H1 (cell line): ENCODE data around the gene TRAK1.

Experiments
- CEBPB ChIP-seq: IDR thresholded peaks from 2 replicates; pipeline ENCODE4 v1.6.1; 2012; ENCODE audit warnings: low read depth, low read length
- CTCF ChIP-seq, 3 experiments: IDR thresholded peaks; 1 replicate in 2 of 3; 2 replicates in 1 of 3; pipeline versions ENCODE4 v1.5.1 to v1.6.1; 2011; ENCODE audit warnings: low read length in 3 of 3, mild to moderate bottlenecking in 3 of 3, inconsistent platforms in 2 of 3, low read depth in 1 of 3, moderate library complexity in 1 of 3; ENCODE audit not compliant: insufficient read depth in 1 of 3; ENCODE audit errors: control extremely low read depth in 1 of 3
- EP300 ChIP-seq, 2 experiments: IDR thresholded peaks; 1 replicate in 1 of 2; 2 replicates in 1 of 2; pipeline ENCODE4 v1.6.1; 2011 to 2012; ENCODE audit warnings: low read depth in 2 of 2, low read length in 2 of 2, mild to moderate bottlenecking in 2 of 2, borderline replicate concordance in 1 of 2, inconsistent platforms in 1 of 2, moderate library complexity in 1 of 2
- TF ChIP-seq, protein P1 (sequence below): fragments of 300-600 bp; sonication (generic); IDR thresholded peaks from 2 replicates; pipeline ENCODE4 v1.7.1; 2012; ENCODE audit warnings: low read length, moderate library complexity, mild to moderate bottlenecking, inconsistent platforms; ENCODE audit not compliant: insufficient replicate concordance

DNA sequence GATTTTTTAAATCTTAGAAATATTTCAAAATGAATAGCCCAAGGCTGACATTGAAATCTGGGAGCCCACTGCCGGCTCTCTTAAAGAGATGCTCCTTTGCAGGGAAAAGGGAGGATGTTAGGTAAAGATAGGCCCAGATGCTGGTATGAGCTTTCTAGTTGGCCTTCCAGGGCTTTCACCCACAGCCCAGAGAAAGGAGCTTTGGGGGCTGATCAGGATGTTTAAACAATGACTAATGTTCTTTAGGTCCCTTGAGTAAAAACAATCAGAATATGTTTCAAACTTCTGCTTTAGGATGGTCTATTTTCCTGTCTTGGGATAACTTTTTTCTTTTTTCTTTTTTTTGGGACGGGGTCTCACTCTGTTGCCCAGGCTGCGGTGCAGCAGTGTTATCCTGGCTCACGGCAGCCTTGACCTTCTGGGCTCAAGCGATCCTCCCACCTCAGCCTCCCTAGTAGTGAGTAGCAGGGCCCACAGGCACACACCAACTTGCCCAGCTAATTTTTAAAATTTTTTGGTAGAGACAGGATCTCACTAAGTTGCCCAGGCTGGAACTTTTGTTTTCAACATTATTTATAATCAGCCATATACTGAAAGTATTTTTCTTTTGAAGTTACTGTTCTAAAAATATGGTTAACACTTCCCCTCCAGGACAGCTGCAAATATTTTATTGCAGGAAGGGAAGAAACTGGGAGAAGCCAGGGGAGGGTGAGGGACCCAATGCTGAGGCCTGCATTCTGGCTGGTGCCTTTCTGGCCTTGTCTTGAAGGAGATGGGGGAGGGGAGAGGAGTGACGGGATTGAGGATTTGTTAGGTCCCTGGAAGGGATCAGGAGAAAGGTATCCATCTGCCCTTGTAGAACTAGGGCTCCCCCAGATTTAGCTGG lies 70.1 kb downstream of the TRAK1 start:
- TF ChIP-seq, protein P1, sequence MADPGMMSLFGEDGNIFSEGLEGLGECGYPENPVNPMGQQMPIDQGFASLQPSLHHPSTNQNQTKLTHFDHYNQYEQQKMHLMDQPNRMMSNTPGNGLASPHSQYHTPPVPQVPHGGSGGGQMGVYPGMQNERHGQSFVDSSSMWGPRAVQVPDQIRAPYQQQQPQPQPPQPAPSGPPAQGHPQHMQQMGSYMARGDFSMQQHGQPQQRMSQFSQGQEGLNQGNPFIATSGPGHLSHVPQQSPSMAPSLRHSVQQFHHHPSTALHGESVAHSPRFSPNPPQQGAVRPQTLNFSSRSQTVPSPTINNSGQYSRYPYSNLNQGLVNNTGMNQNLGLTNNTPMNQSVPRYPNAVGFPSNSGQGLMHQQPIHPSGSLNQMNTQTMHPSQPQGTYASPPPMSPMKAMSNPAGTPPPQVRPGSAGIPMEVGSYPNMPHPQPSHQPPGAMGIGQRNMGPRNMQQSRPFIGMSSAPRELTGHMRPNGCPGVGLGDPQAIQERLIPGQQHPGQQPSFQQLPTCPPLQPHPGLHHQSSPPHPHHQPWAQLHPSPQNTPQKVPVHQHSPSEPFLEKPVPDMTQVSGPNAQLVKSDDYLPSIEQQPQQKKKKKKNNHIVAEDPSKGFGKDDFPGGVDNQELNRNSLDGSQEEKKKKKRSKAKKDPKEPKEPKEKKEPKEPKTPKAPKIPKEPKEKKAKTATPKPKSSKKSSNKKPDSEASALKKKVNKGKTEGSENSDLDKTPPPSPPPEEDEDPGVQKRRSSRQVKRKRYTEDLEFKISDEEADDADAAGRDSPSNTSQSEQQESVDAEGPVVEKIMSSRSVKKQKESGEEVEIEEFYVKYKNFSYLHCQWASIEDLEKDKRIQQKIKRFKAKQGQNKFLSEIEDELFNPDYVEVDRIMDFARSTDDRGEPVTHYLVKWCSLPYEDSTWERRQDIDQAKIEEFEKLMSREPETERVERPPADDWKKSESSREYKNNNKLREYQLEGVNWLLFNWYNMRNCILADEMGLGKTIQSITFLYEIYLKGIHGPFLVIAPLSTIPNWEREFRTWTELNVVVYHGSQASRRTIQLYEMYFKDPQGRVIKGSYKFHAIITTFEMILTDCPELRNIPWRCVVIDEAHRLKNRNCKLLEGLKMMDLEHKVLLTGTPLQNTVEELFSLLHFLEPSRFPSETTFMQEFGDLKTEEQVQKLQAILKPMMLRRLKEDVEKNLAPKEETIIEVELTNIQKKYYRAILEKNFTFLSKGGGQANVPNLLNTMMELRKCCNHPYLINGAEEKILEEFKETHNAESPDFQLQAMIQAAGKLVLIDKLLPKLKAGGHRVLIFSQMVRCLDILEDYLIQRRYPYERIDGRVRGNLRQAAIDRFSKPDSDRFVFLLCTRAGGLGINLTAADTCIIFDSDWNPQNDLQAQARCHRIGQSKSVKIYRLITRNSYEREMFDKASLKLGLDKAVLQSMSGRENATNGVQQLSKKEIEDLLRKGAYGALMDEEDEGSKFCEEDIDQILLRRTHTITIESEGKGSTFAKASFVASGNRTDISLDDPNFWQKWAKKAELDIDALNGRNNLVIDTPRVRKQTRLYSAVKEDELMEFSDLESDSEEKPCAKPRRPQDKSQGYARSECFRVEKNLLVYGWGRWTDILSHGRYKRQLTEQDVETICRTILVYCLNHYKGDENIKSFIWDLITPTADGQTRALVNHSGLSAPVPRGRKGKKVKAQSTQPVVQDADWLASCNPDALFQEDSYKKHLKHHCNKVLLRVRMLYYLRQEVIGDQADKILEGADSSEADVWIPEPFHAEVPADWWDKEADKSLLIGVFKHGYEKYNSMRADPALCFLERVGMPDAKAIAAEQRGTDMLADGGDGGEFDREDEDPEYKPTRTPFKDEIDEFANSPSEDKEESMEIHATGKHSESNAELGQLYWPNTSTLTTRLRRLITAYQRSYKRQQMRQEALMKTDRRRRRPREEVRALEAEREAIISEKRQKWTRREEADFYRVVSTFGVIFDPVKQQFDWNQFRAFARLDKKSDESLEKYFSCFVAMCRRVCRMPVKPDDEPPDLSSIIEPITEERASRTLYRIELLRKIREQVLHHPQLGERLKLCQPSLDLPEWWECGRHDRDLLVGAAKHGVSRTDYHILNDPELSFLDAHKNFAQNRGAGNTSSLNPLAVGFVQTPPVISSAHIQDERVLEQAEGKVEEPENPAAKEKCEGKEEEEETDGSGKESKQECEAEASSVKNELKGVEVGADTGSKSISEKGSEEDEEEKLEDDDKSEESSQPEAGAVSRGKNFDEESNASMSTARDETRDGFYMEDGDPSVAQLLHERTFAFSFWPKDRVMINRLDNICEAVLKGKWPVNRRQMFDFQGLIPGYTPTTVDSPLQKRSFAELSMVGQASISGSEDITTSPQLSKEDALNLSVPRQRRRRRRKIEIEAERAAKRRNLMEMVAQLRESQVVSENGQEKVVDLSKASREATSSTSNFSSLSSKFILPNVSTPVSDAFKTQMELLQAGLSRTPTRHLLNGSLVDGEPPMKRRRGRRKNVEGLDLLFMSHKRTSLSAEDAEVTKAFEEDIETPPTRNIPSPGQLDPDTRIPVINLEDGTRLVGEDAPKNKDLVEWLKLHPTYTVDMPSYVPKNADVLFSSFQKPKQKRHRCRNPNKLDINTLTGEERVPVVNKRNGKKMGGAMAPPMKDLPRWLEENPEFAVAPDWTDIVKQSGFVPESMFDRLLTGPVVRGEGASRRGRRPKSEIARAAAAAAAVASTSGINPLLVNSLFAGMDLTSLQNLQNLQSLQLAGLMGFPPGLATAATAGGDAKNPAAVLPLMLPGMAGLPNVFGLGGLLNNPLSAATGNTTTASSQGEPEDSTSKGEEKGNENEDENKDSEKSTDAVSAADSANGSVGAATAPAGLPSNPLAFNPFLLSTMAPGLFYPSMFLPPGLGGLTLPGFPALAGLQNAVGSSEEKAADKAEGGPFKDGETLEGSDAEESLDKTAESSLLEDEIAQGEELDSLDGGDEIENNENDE, result no peak
- TF ChIP-seq EP300 (IDR thresholded peaks at IDR 0.05; ENCODE audit: borderline replicate concordance in 1 of 2, low read depth in 2 of 2, low read length in 2 of 2), result no peak
- no peak for TF ChIP-seq CEBPB
- TF ChIP-seq CTCF (IDR thresholded peaks at IDR 0.05; ENCODE audit: control extremely low read depth in 1 of 3, insufficient read depth in 1 of 3, low read depth in 1 of 3, low read length in 3 of 3), result no peak
